H9 (cell line): ENCODE data around the gene PRPF8. TPM values are rescaled to one million over a fixed set of nuclear protein-coding genes. Genes with fewer than 3 reads are reported as not detected.

Experiments
- DNase-seq: peaks from one replicate; pipeline ENCODE4 v3.0.0-alpha.2; 2017
- H2AFZ ChIP-seq: one replicate; pipeline ENCODE4 v1.6.1; 2013; ENCODE audit warnings: mild to moderate bottlenecking, low read length, control low read depth, moderate library complexity
- H2AK5ac ChIP-seq: 2 replicates; pipeline ENCODE4 v1.6.1; 2013; ENCODE audit warnings: low read length, control low read depth, mixed read lengths; ENCODE audit not compliant: insufficient read length
- H2BK120ac ChIP-seq: one replicate; pipeline ENCODE4 v1.6.1; 2013; ENCODE audit warnings: low read depth, mild to moderate bottlenecking, low read length, control low read depth, inconsistent platforms; ENCODE audit not compliant: poor library complexity, severe bottlenecking
- H2BK12ac ChIP-seq: 2 replicates; pipeline ENCODE4 v1.6.1; 2013; ENCODE audit warnings: low read length, control low read depth, mixed read lengths, low read depth; ENCODE audit not compliant: insufficient read length
- H2BK15ac ChIP-seq: 2 replicates; pipeline ENCODE4 v1.6.1; 2013; ENCODE audit warnings: low read depth, low read length, control low read depth
- H2BK20ac ChIP-seq: one replicate; pipeline ENCODE4 v1.6.1; 2013; ENCODE audit warnings: low read depth, mild to moderate bottlenecking, low read length, control low read depth, inconsistent platforms; ENCODE audit not compliant: poor library complexity, severe bottlenecking
- H2BK5ac ChIP-seq: 2 replicates; pipeline ENCODE4 v1.6.1; 2013; ENCODE audit warnings: low read length, control low read depth, mixed read lengths; ENCODE audit not compliant: insufficient read length
- H3K14ac ChIP-seq: 2 replicates; pipeline ENCODE4 v1.6.1; 2013; ENCODE audit warnings: low read length, control low read depth; ENCODE audit not compliant: insufficient read depth
- H3K18ac ChIP-seq: 2 replicates; pipeline ENCODE4 v1.6.1; 2013; ENCODE audit warnings: low read depth, mild to moderate bottlenecking, mixed read lengths, low read length, control low read depth; ENCODE audit not compliant: insufficient read length
- H3K23ac ChIP-seq: 2 replicates; pipeline ENCODE4 v1.6.1; 2013; ENCODE audit warnings: low read length, control low read depth, mixed read lengths, low read depth; ENCODE audit not compliant: insufficient read length
- H3K23me2 ChIP-seq: 2 replicates; pipeline ENCODE4 v1.6.1; 2013; ENCODE audit warnings: low read depth, mild to moderate bottlenecking, mixed read lengths, low read length, control low read depth; ENCODE audit not compliant: insufficient read length, poor library complexity, severe bottlenecking
- H3K27ac ChIP-seq: 2 replicates; pipeline ENCODE4 v1.5.1; 2013; ENCODE audit warnings: low read length, control low read depth, mixed read lengths, low read depth; ENCODE audit not compliant: insufficient read length
- H3K27me3 ChIP-seq: 2 replicates; pipeline ENCODE4 v1.6.1; 2013; ENCODE audit warnings: low read length, control low read depth, inconsistent platforms; ENCODE audit not compliant: insufficient read depth
- H3K4ac ChIP-seq: 2 replicates; pipeline ENCODE4 v1.6.1; 2013; ENCODE audit warnings: low read depth, mild to moderate bottlenecking, control low read depth, inconsistent platforms, low read length, moderate library complexity
- H3K4me1 ChIP-seq: 2 replicates; pipeline ENCODE4 v1.6.1; 2013; ENCODE audit warnings: low read length, control low read depth, inconsistent platforms; ENCODE audit not compliant: insufficient read depth
- H3K4me2 ChIP-seq: 2 replicates; pipeline ENCODE4 v1.6.1; 2013; ENCODE audit warnings: low read length, control low read depth, mixed read lengths; ENCODE audit not compliant: insufficient read length, insufficient read depth
- H3K56ac ChIP-seq: 2 replicates; pipeline ENCODE4 v1.6.1; 2013; ENCODE audit warnings: low read depth, mild to moderate bottlenecking, mixed read lengths, low read length, control low read depth; ENCODE audit not compliant: insufficient read length
- H3K79me1 ChIP-seq: 2 replicates; pipeline ENCODE4 v1.6.1; 2013; ENCODE audit warnings: low read depth, mild to moderate bottlenecking, moderate library complexity, low read length, control low read depth, inconsistent platforms; ENCODE audit not compliant: insufficient read depth, poor library complexity, severe bottlenecking
- H3K79me2 ChIP-seq: 2 replicates; pipeline ENCODE4 v1.6.1; 2013; ENCODE audit warnings: low read length, control low read depth, inconsistent platforms; ENCODE audit not compliant: insufficient read depth
- H3K9ac ChIP-seq: 2 replicates; pipeline ENCODE4 v1.6.1; 2013; ENCODE audit warnings: low read length, control low read depth, mixed read lengths; ENCODE audit not compliant: insufficient read length; ENCODE audit errors: extremely low read depth
- H3K9me3 ChIP-seq: one replicate; pipeline ENCODE4 v1.6.1; 2013; ENCODE audit warnings: low read depth, low read length, inconsistent platforms; ENCODE audit not compliant: control insufficient read depth
- H3T11ph ChIP-seq: one replicate; pipeline ENCODE4 v1.6.1; 2013; ENCODE audit warnings: mild to moderate bottlenecking, low read length, control low read depth, inconsistent platforms
- H4K20me1 ChIP-seq: one replicate; pipeline ENCODE4 v1.6.1; 2013; ENCODE audit not compliant: control insufficient read depth, insufficient read length, insufficient read depth
- H4K5ac ChIP-seq: 2 replicates; pipeline ENCODE4 v1.6.1; 2013; ENCODE audit warnings: low read depth, mild to moderate bottlenecking, mixed read lengths, low read length, control low read depth; ENCODE audit not compliant: insufficient read length
- H4K8ac ChIP-seq: replicated peaks from 2 replicates; pipeline ENCODE4 v1.6.1; 2013; ENCODE audit warnings: low read length, control low read depth, mixed read lengths, low read depth; ENCODE audit not compliant: insufficient read length
- H4K91ac ChIP-seq: 2 replicates; pipeline ENCODE4 v1.6.1; 2013; ENCODE audit warnings: low read depth, mild to moderate bottlenecking, moderate library complexity, mixed read lengths, low read length, control low read depth; ENCODE audit not compliant: insufficient read length
- H3K27ac Mint-ChIP-seq, 3 experiments: 2 replicates in 2 of 3; 3 replicates in 1 of 3; pipeline ENCODE4 v1.8.0; 2020 to 2021; ENCODE audit warnings: mixed read lengths in 3 of 3, mild to moderate bottlenecking in 1 of 3, moderate library complexity in 1 of 3
- H3K27me3 Mint-ChIP-seq: 2 replicates; pipeline ENCODE4 v1.8.0; 2021; ENCODE audit warnings: low read depth, mild to moderate bottlenecking, moderate library complexity, mixed read lengths
- H3K36me3 Mint-ChIP-seq, 3 experiments: 2 replicates in 2 of 3; 3 replicates in 1 of 3; pipeline ENCODE4 v1.8.0; 2020 to 2021; ENCODE audit warnings: low read depth in 3 of 3, mixed read lengths in 3 of 3; ENCODE audit not compliant: insufficient read depth in 1 of 3
- H3K4me1 Mint-ChIP-seq, 2 experiments: 2 replicates each; pipeline ENCODE4 v1.8.0; 2020; ENCODE audit warnings: mixed read lengths in 2 of 2
- H3K4me3 Mint-ChIP-seq, 2 experiments: 2 replicates in 1 of 2; 3 replicates in 1 of 2; pipeline ENCODE4 v1.8.0; 2020 to 2021; ENCODE audit warnings: mild to moderate bottlenecking in 2 of 2, mixed read lengths in 2 of 2, moderate library complexity in 1 of 2
- H3K9me3 Mint-ChIP-seq, 2 experiments: 2 replicates in 1 of 2; 3 replicates in 1 of 2; pipeline ENCODE4 v1.8.0; 2020; ENCODE audit warnings: mild to moderate bottlenecking in 2 of 2, mixed read lengths in 2 of 2, moderate library complexity in 1 of 2
- WGBS: extraction: QIAGEN DNeasy Blood & Tissue Kit; methylation state at CpG from one replicate; pipeline ENCODE4 v1.1.7; 2013; ENCODE audit warnings: missing lambda C conversion rate, low lambda C conversion rate, mixed read lengths; ENCODE audit not compliant: insufficient read length; ENCODE audit errors: extremely low coverage; 5-methylcytosine and 5-hydroxymethylcytosine counted together
- total RNA-seq: library from RNA; stranded (reverse); gene quantifications from 2 replicates; pipeline ENCODE4 v1.2.1, GENCODE V29; 2021
- TF ChIP-seq, protein P1 (sequence below): fragments of 200-600 bp; sonication (generic); conservative IDR thresholded peaks from 3 replicates; pipeline ENCODE4 v1.8.0; 2021; ENCODE audit warnings: antibody characterized with exemption, mild to moderate bottlenecking

Gene PRPF8
- total RNA-seq, 1 experiment from 2014 or later = 408 TPM

DNA sequence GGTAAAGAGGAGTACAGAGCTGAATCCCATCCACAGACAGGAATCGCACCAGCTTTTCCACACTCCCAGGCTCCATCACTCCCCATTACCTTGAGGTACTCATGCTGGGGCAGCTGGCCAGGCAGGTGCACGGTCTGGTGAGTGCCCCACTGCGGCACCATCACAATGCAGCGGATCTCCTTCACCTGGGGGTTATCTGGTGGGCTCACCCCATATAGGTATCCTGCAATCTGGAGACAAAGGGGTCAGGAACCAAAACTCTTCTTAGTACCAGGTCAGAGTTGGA is 33.2 kb downstream of the PRPF8 start:
- H3K4me3 Mint-ChIP-seq = no peak overlapping the region
- Histone ChIP-seq H3K56ac (no peak overlapping the region), H2BK12ac (no peak overlapping the region), H3K9ac (no peak overlapping the region), H3K4me1 (no peaks in the 10 kb centered on the region), H3K23ac (no peak overlapping the region), H2AFZ (no peak overlapping the region), H3K23me2 (peaks cover 8% of the 10 kb centered on the region), H4K20me1 (no peaks in the 10 kb centered on the region), H3K9me3 (no peaks in the 10 kb centered on the region), H3K14ac (no peak overlapping the region), H4K5ac (no peak overlapping the region), H3K4ac (no peak overlapping the region), H3K79me1 (no peaks in the 10 kb centered on the region), H2BK15ac (no peak overlapping the region), H2BK5ac (no peak overlapping the region), H2BK120ac (no peak overlapping the region), H3K79me2 (no peaks in the 10 kb centered on the region), H2BK20ac (no peak overlapping the region), H3K27ac (no peak overlapping the region), H2AK5ac (no peak overlapping the region), H4K8ac (no peak overlapping the region), H3K4me2 (no peak overlapping the region), H3K27me3 (no peaks in the 10 kb centered on the region), H3K18ac (no peak overlapping the region), H3T11ph (no peak overlapping the region), H4K91ac (no peak overlapping the region)
- H3K9me3 Mint-ChIP-seq = no peaks in the 10 kb centered on the region
- H3K27ac Mint-ChIP-seq = peak overlapping the region in 1 of 3 experiments; percentile 5; a peak in 1 of 7 replicates
- H3K36me3 Mint-ChIP-seq = peaks cover 47 to 60% (median 54%) of the 10 kb centered on the region in 3 experiments; a peak in 6 of 7 replicates
- H3K4me1 Mint-ChIP-seq = peaks cover 9 to 11% of the 10 kb centered on the region in 2 experiments
- WGBS = no CpG with 5 or more reads among the region's 4 CpGs
- TF ChIP-seq, protein P1, sequence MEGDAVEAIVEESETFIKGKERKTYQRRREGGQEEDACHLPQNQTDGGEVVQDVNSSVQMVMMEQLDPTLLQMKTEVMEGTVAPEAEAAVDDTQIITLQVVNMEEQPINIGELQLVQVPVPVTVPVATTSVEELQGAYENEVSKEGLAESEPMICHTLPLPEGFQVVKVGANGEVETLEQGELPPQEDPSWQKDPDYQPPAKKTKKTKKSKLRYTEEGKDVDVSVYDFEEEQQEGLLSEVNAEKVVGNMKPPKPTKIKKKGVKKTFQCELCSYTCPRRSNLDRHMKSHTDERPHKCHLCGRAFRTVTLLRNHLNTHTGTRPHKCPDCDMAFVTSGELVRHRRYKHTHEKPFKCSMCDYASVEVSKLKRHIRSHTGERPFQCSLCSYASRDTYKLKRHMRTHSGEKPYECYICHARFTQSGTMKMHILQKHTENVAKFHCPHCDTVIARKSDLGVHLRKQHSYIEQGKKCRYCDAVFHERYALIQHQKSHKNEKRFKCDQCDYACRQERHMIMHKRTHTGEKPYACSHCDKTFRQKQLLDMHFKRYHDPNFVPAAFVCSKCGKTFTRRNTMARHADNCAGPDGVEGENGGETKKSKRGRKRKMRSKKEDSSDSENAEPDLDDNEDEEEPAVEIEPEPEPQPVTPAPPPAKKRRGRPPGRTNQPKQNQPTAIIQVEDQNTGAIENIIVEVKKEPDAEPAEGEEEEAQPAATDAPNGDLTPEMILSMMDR = no peak
- H3K27me3 Mint-ChIP-seq = no peaks in the 10 kb centered on the region; the same call in 1 of the 2 replicates
- DNase-seq = no peak
